Smooth muscle cell (in vitro differentiated cells): ENCODE measurements around the gene FASTK. TPM values are rescaled to one million over a fixed set of nuclear protein-coding genes. Genes with fewer than 3 reads are reported as not detected.

Experiments
- DNase-seq: peaks from one replicate; lab custom pipeline; 2025; ENCODE audit not compliant: unreplicated experiment; lab: John Stamatoyannopoulos, UW
- H2AFZ ChIP-seq: fragments of 200-600 bp; sonication (generic); 2 replicates; pipeline ENCODE4 v1.6.0; 2016; ENCODE audit warnings: antibody characterized with exemption, low read depth, mild to moderate bottlenecking
- H3F3A ChIP-seq: fragments of 200-600 bp; sonication (generic); 2 replicates; pipeline ENCODE4 v1.6.0; 2017; ENCODE audit warnings: antibody characterized with exemption, low read depth
- H3K27ac ChIP-seq: fragments of 200-600 bp; sonication (generic); 2 replicates; pipeline ENCODE4 v1.5.1; 2016; ENCODE audit warnings: low read depth, mild to moderate bottlenecking
- H3K27me3 ChIP-seq: fragments of 200-600 bp; sonication (generic); 2 replicates; pipeline ENCODE4 v1.6.1; 2016; ENCODE audit warnings: low read depth, mild to moderate bottlenecking
- H3K36me3 ChIP-seq: fragments of 200-600 bp; sonication (generic); 2 replicates; pipeline ENCODE4 v1.5.1; 2016; ENCODE audit warnings: low read depth
- H3K4me1 ChIP-seq: fragments of 200-600 bp; sonication (generic); 2 replicates; pipeline ENCODE4 v1.5.1; 2016; ENCODE audit warnings: low read depth
- H3K4me2 ChIP-seq: fragments of 200-600 bp; sonication (generic); 2 replicates; pipeline ENCODE4 v1.6.0; 2016; ENCODE audit warnings: mild to moderate bottlenecking
- H3K4me3 ChIP-seq: fragments of 200-600 bp; sonication (generic); 2 replicates; pipeline ENCODE4 v1.5.1; 2016; ENCODE audit warnings: mild to moderate bottlenecking
- H3K79me2 ChIP-seq: fragments of 200-600 bp; sonication (generic); 2 replicates; pipeline ENCODE4 v1.6.0; 2016; ENCODE audit warnings: low read depth, mild to moderate bottlenecking
- H3K9ac ChIP-seq: fragments of 200-600 bp; sonication (generic); 2 replicates; pipeline ENCODE4 v1.6.0; 2016; ENCODE audit warnings: low read depth
- H3K9me3 ChIP-seq: fragments of 200-600 bp; sonication (generic); replicated peaks from 2 replicates; pipeline ENCODE4 v1.5.1; 2016; ENCODE audit warnings: low read depth
- H4K20me1 ChIP-seq: fragments of 200-600 bp; sonication (generic); 2 replicates; pipeline ENCODE4 v1.6.0; 2016; ENCODE audit warnings: low read depth
- CTCF ChIP-seq: fragments of 200-600 bp; sonication (generic); IDR thresholded peaks from 2 replicates; pipeline ENCODE4 v1.5.1; 2017; ENCODE audit warnings: borderline replicate concordance, mild to moderate bottlenecking, antibody characterized with exemption; ENCODE audit not compliant: insufficient read depth, poor library complexity, severe bottlenecking
- WGBS: methylation state at CpG from one replicate; pipeline ENCODE4 v1.1.7; 2016; ENCODE audit warnings: low lambda C conversion rate; 5-methylcytosine and 5-hydroxymethylcytosine counted together
- polyA plus RNA-seq: library from polyadenylated mRNA; unstranded; fragments of >200 nt; fragmentation: Nextera tagmentation; extraction: Ambion mirVana; gene quantifications from 2 replicates; pipeline ENCODE4 v1.2.1, GENCODE V29; 2016
- total RNA-seq: library from RNA; depleted of rRNA; stranded (reverse); fragments of >200 nt; gene quantifications from 2 replicates; pipeline ENCODE4 v1.2.3, GENCODE V29; 2014

FASTK gene
- total and polyA plus RNA-seq, 2 experiments from 2014 or later: 100 to 177 TPM

GRCh38 chr7:151118108-151119054 is 37.8 kb upstream of the FASTK start:
- H4K20me1 ChIP-seq: peaks cover 80% of the 10 kb centered on the region
- H3F3A ChIP-seq: no peaks in the 10 kb centered on the region
- H3K79me2 ChIP-seq: peaks cover 20% of the 10 kb centered on the region
- H3K27ac ChIP-seq: no peak overlapping the region
- TF ChIP-seq CTCF: no peak
- no peaks in the 10 kb centered on the region for H3K36me3 ChIP-seq
- H3K9me3 ChIP-seq: no peaks in the 10 kb centered on the region
- no peak for DNase-seq
- H3K4me2 ChIP-seq: no peak overlapping the region
- H2AFZ ChIP-seq: no peak overlapping the region
- no peak overlapping the region for H3K9ac ChIP-seq
- no peaks in the 10 kb centered on the region for H3K27me3 ChIP-seq
- no peak overlapping the region for H3K4me3 ChIP-seq
- 97% methylated on average over 38 of the region's 38 CpGs for WGBS
- H3K4me1 ChIP-seq: peaks cover 9% of the 10 kb centered on the region

- H3K27ac ChIP-seq: no peak overlapping the region
- no peak overlapping the region for H3K4me2 ChIP-seq
- WGBS: 99% methylated on average over 11 of the region's 12 CpGs
- peaks cover 85% of the 10 kb centered on the region for H4K20me1 ChIP-seq
- H3K9ac ChIP-seq: no peak overlapping the region
- no peak for TF ChIP-seq CTCF
- no peak overlapping the region for H3K4me3 ChIP-seq
- no peak for DNase-seq
- H3K36me3 ChIP-seq: no peaks in the 10 kb centered on the region
- H2AFZ ChIP-seq: no peak overlapping the region
- H3K4me1 ChIP-seq: peaks cover 13% of the 10 kb centered on the region
- no peaks in the 10 kb centered on the region for H3K9me3 ChIP-seq
- no peaks in the 10 kb centered on the region for H3K27me3 ChIP-seq
- H3K79me2 ChIP-seq: peaks cover 26% of the 10 kb centered on the region
- H3F3A ChIP-seq: peaks cover 6% of the 10 kb centered on the region
These were observed 37.0 kb upstream of the FASTK start for GRCh38 chr7:151117565-151117964.

GRCh38 chr7:151116603-151117440 is 36.2 kb upstream of the FASTK start:
- no peak for DNase-seq
- Histone ChIP-seq H3K9me3 (no peaks in the 10 kb centered on the region), H3K4me1 (peaks cover 13% of the 10 kb centered on the region), H3F3A (peaks cover 7% of the 10 kb centered on the region), H3K27me3 (no peaks in the 10 kb centered on the region), H3K36me3 (no peaks in the 10 kb centered on the region), H3K4me2 (no peak overlapping the region), H3K27ac (peak overlapping the region; percentile 12), H2AFZ (no peak overlapping the region), H3K79me2 (peaks cover 34% of the 10 kb centered on the region), H4K20me1 (peaks cover 89% of the 10 kb centered on the region), H3K9ac (no peak overlapping the region), H3K4me3 (no peak overlapping the region)
- no peak for TF ChIP-seq CTCF
- 95% methylated on average over 20 of the region's 27 CpGs for WGBS
